ENCODE data around the gene GLIS1.

DNA sequence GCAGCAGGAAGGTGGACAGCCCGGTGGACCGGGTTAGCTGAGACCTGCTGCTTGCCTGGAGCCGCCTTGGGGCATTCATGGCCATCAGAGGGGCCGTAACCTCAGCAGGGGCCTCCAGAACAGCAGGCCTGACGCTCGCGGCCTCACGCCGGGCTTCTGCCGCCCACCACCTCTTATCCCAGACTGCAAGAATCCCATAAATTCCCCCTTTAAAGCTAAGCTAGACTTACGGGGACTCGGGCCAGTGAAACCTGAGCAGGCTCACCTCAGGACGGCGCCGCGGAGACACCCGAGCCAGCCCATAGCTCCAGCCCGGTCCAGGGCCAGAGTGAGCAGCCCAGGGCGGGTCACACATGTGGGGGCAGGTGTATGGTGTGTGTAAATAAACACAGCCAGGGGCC is 132.3 kb downstream of the GLIS1 start:
- TF ChIP-seq EZH2 (IDR thresholded peaks at IDR 0.05; ENCODE audit: borderline replicate concordance) (no peak), EZH2phosphoT487 (IDR thresholded peaks at IDR 0.05; ENCODE audit: low read depth, severe bottlenecking, unreplicated experiment) (no peak)
- TF ChIP-seq, protein P1, sequence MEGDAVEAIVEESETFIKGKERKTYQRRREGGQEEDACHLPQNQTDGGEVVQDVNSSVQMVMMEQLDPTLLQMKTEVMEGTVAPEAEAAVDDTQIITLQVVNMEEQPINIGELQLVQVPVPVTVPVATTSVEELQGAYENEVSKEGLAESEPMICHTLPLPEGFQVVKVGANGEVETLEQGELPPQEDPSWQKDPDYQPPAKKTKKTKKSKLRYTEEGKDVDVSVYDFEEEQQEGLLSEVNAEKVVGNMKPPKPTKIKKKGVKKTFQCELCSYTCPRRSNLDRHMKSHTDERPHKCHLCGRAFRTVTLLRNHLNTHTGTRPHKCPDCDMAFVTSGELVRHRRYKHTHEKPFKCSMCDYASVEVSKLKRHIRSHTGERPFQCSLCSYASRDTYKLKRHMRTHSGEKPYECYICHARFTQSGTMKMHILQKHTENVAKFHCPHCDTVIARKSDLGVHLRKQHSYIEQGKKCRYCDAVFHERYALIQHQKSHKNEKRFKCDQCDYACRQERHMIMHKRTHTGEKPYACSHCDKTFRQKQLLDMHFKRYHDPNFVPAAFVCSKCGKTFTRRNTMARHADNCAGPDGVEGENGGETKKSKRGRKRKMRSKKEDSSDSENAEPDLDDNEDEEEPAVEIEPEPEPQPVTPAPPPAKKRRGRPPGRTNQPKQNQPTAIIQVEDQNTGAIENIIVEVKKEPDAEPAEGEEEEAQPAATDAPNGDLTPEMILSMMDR (IDR thresholded peaks at IDR 0.05; ENCODE audit: poor library complexity), result no peak
